Cardiac muscle cell (in vitro differentiated cells and primary cell): Measurements from ENCODE around the gene OTULIN. TPM values are rescaled to one million over a fixed set of nuclear protein-coding genes. Genes with fewer than 3 reads are reported as not detected.

Experiments
- DNase-seq, 2 donors: peaks; one replicate each; pipeline versions ENCODE4 v3.0.0 to v3.0.0-alpha.2; 2010 to 2017; ENCODE audit warnings: low read depth in 1 of 2, low spot score in 1 of 2
- H3K27ac ChIP-seq: fragments of 200-600 bp; sonication (generic); 2 replicates; pipeline ENCODE4 v1.5.1; 2016
- H3K27me3 ChIP-seq: fragments of 200-600 bp; sonication (generic); 2 replicates; pipeline ENCODE4 v1.6.0; 2016; ENCODE audit warnings: control low read depth
- H3K36me3 ChIP-seq: fragments of 200-600 bp; sonication (generic); 2 replicates; pipeline ENCODE4 v1.5.1; 2016; ENCODE audit warnings: control low read depth
- H3K4me1 ChIP-seq: fragments of 200-600 bp; sonication (generic); 2 replicates; pipeline ENCODE4 v1.8.1; 2017; ENCODE audit warnings: low read depth, mild to moderate bottlenecking, mixed run types
- H3K4me3 ChIP-seq: fragments of 200-600 bp; sonication (generic); 2 replicates; pipeline ENCODE4 v1.5.1; 2016; ENCODE audit warnings: mild to moderate bottlenecking
- H3K9me3 ChIP-seq: fragments of 200-600 bp; sonication (generic); 2 replicates; pipeline ENCODE4 v1.5.1; 2017; ENCODE audit warnings: low read depth, mild to moderate bottlenecking, control low read depth
- CTCF ChIP-seq: IDR thresholded peaks from 2 replicates; pipeline ENCODE4 v1.5.1; 2012; ENCODE audit warnings: low read depth, mild to moderate bottlenecking, low read length
- polyA plus RNA-seq: library from polyadenylated mRNA; unstranded; fragments of >200 nt; fragmentation: Nextera tagmentation; extraction: Ambion mirVana; gene quantifications from 2 replicates; pipeline ENCODE4 v1.2.1, GENCODE V29; 2016
- total RNA-seq: library from RNA; depleted of rRNA; stranded (reverse); fragments of >200 nt; gene quantifications from 2 replicates; pipeline ENCODE4 v1.2.3, GENCODE V29; 2016

OTULIN gene
- total and polyA plus RNA-seq, 2 experiments from 2014 or later = 17.1 to 31.2 TPM

- H3K4me3 ChIP-seq = no peak overlapping the region
- peaks cover 20% of the 10 kb centered on the region for H3K36me3 ChIP-seq
- no peaks in the 10 kb centered on the region for H3K9me3 ChIP-seq
- no peak for DNase-seq
- H3K27me3 ChIP-seq = no peaks in the 10 kb centered on the region
- TF ChIP-seq CTCF = no peak
- no peaks in the 10 kb centered on the region for H3K4me1 ChIP-seq
- H3K27ac ChIP-seq = no peak overlapping the region
Observed at GRCh38 chr5:14713476-14714390, 49.2 kb downstream of the OTULIN start.

GRCh38 chr5:14714706-14715105 lies 50.2 kb downstream of the OTULIN start:
- Histone ChIP-seq H3K4me3 (no peak overlapping the region), H3K36me3 (peaks cover 15% of the 10 kb centered on the region), H3K27ac (no peak overlapping the region), H3K9me3 (no peaks in the 10 kb centered on the region), H3K27me3 (no peaks in the 10 kb centered on the region), H3K4me1 (no peaks in the 10 kb centered on the region)
- TF ChIP-seq CTCF = no peak
- DNase-seq = no peak

- peaks cover 9% of the 10 kb centered on the region for H3K36me3 ChIP-seq
- H3K27ac ChIP-seq = no peak overlapping the region
- DNase-seq = no peak
- H3K9me3 ChIP-seq = no peaks in the 10 kb centered on the region
- H3K4me1 ChIP-seq = no peaks in the 10 kb centered on the region
- no peak overlapping the region for H3K4me3 ChIP-seq
- no peak for TF ChIP-seq CTCF
- no peaks in the 10 kb centered on the region for H3K27me3 ChIP-seq
Observed at GRCh38 chr5:14715481-14715880, 51.0 kb downstream of the OTULIN start.

GRCh38 chr5:14716755-14717752 lies 52.5 kb downstream of the OTULIN start:
- Histone ChIP-seq H3K9me3 (no peaks in the 10 kb centered on the region), H3K4me3 (no peak overlapping the region), H3K27ac (no peak overlapping the region), H3K27me3 (no peaks in the 10 kb centered on the region), H3K4me1 (no peaks in the 10 kb centered on the region), H3K36me3 (peaks cover 8% of the 10 kb centered on the region)
- no peak for TF ChIP-seq CTCF
- no peak for DNase-seq

GRCh38 chr5:14718778-14719177 lies 54.3 kb downstream of the OTULIN start:
- no peaks in the 10 kb centered on the region for H3K27me3 ChIP-seq
- no peak for DNase-seq
- H3K4me1 ChIP-seq = no peaks in the 10 kb centered on the region
- no peak for TF ChIP-seq CTCF
- no peak overlapping the region for H3K4me3 ChIP-seq
- peaks cover 4% of the 10 kb centered on the region for H3K36me3 ChIP-seq
- no peaks in the 10 kb centered on the region for H3K9me3 ChIP-seq
- no peak overlapping the region for H3K27ac ChIP-seq
